Epithelial cell of esophagus (primary cell): Measurements from ENCODE around the gene MARF1.
"Not testable (repeated sequence)": the region's sequence is repeated elsewhere in the genome, so short reads cannot be mapped to it uniquely, and the experiment has no call there.

Source experiments
- DNase-seq: peaks from one replicate; pipeline ENCODE4 v3.0.0; 2010; ENCODE audit warnings: low read depth
- H3K4me3 ChIP-seq: 2 replicates; pipeline ENCODE4 v1.5.1; 2011; ENCODE audit warnings: mild to moderate bottlenecking, low read length, control low read depth
- TF ChIP-seq, protein P1 (sequence below): IDR thresholded peaks from 2 replicates; pipeline ENCODE4 v1.5.1; 2011; ENCODE audit warnings: low read depth, mild to moderate bottlenecking, low read length, control low read depth, inconsistent platforms; ENCODE audit not compliant: insufficient read depth; ENCODE audit errors: missing control alignments

The MARF1 gene

DNA sequence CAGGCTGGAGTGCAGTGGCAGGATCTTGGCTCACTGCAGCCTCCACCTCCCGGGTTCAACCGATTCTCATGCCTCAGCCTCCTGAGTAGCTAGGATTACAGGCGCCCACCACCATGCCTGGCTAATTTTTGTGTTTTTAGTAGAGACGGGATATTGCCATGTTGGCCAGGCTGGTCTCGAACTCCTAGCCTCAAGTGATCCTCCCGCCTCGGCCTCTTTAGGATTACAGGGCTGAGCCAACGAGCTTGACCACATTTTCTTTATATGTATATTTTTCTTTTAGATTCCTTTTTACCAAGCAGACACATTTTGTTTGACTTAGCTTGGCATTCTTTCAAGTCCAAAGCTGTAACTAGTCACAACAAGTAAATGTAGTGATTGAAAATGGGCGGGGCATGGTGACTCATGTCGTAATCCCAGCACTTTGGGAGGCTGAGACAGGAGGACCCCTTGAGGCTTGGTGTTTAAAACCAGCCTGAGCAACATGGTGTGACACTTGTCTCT, 2.1 kb upstream of the MARF1 start:
- DNase-seq = peak; percentile 98
- TF ChIP-seq, protein P1, sequence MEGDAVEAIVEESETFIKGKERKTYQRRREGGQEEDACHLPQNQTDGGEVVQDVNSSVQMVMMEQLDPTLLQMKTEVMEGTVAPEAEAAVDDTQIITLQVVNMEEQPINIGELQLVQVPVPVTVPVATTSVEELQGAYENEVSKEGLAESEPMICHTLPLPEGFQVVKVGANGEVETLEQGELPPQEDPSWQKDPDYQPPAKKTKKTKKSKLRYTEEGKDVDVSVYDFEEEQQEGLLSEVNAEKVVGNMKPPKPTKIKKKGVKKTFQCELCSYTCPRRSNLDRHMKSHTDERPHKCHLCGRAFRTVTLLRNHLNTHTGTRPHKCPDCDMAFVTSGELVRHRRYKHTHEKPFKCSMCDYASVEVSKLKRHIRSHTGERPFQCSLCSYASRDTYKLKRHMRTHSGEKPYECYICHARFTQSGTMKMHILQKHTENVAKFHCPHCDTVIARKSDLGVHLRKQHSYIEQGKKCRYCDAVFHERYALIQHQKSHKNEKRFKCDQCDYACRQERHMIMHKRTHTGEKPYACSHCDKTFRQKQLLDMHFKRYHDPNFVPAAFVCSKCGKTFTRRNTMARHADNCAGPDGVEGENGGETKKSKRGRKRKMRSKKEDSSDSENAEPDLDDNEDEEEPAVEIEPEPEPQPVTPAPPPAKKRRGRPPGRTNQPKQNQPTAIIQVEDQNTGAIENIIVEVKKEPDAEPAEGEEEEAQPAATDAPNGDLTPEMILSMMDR = peak; percentile 31
- not testable (repeated sequence) for H3K4me3 ChIP-seq

DNA sequence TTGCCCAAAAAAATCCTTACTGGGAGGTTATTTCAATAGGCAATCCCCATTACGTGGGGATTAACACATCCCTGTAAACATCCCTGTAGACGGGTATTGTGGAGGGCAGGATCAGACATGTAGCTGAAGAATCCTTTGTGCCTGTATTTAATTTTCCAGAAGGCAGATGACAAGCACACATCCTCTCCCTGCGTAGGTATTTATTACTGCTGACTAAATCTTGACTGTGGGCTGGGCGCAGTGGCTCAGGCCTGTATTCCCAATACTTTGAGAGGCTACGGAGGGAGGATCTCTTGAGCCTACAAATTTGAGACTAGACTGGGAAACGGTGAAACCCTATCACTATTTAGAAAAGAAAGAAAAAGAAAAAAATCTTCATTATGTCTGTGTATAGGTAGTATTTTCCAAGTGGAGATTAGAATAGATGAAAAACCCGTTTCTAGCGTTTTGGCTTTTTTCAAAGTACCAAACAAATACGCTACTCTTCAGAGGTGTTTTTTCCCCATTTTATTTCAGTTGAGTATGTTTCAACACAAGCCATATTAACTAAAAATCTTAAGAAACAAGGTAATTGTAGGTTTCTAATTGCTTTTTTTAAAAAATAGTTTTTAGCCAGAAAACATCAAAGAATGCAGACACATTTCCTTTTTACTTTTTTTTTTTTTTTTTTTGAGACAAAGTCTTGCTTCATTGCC, 1.5 kb upstream of the MARF1 start:
- peak; percentile 97 for DNase-seq

GRCh38 chr16:15643946-15644250, 944 bp upstream of the MARF1 start:
- peak overlapping the region; percentile 87 for H3K4me3 ChIP-seq
- TF ChIP-seq, protein P1 = no peak
- DNase-seq = no peak

More for the DNA sequence above, 1.5 kb upstream of the MARF1 start:
- H3K4me3 ChIP-seq = peak overlapping the region; percentile 87
- TF ChIP-seq, protein P1 = no peak

GRCh38 chr16:15642557-15643047, 352 bp downstream of the MARF1 start:
- TF ChIP-seq, protein P1 = peak; percentile 11
- peak; percentile 77 for DNase-seq
- peak overlapping the region; percentile 82 for H3K4me3 ChIP-seq

- TF ChIP-seq, protein P1 = no peak
- DNase-seq = no peak
- peak overlapping the region; percentile 82 for H3K4me3 ChIP-seq
Observed at GRCh38 chr16:15641753-15642556, 999 bp downstream of the MARF1 start.

DNA sequence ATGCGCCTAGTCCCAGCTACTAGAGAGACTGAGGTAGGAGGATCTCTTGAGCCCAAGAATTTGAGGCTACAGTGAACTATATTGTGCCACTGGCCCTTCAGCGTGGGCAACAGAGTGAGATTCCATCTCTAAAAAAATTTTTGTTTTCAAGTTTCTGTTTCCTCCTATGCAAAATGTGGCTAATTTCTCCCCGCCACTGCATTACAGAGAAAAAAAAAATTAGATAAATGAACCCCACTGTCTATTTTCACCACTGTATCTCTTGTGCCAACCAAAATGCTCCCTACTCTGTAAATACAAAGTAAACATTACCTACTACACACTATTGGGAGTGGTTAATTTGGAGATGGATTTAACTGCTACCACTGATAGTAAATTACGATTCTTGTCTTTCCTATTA, 2.0 kb downstream of the MARF1 start:
- TF ChIP-seq, protein P1 = no peak
- no peak for DNase-seq
- no peak overlapping the region for H3K4me3 ChIP-seq
